GM19328 (cell line): ENCODE data around the gene TARDBP.
"Not testable (repeated sequence)": the region's sequence is repeated elsewhere in the genome, so short reads cannot be mapped to it uniquely, and the experiment has no call there.

Source experiments
- ATAC-seq: cut with Tn5 transposase; IDR thresholded peaks from one replicate; pipeline ENCODE4 v1.9.1; 2021; ENCODE audit warnings: mild to moderate bottlenecking, moderate library complexity; ENCODE audit not compliant: unreplicated experiment

The TARDBP gene

DNA sequence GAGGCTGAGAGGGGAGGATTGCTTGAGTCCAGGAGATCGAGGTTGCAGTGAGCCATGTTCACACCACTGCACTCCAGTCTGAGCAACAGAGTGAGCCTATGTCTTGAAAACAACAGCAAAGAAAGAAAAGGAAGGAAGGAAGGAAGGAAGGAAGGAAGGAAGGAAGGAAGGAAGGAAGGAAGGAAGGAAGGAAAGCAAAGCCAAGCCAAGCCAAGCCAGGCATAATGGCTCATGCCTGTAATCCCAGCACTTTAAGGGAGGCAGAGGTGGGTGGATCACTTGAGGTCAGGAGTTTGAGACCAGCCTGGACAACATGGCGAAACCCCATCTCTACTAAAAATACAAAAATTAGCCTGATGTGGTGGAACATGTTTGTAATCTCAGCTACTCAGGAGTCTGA is 20.4 kb upstream of the TARDBP start:
- ATAC-seq: not testable (repeated sequence)

DNA sequence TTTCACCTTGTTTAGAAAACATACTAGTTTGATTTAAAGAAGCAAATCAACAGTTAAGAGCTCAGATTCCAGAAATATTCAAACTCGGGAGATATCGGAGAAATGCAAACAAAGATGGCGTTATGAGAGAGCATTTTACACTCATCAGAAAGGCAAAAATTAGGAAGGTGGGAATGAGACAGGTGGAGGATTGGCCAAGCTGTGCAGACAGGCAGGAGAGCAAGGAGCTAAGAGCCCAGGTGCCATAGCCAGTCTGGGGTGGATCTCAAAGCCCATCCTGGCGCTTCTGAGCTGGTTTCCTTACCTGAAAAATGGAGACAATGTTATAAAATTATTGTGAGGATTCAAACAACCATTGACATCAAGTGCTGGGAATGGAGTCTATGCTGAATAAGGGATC is 19.6 kb upstream of the TARDBP start:
- no peak for ATAC-seq

DNA sequence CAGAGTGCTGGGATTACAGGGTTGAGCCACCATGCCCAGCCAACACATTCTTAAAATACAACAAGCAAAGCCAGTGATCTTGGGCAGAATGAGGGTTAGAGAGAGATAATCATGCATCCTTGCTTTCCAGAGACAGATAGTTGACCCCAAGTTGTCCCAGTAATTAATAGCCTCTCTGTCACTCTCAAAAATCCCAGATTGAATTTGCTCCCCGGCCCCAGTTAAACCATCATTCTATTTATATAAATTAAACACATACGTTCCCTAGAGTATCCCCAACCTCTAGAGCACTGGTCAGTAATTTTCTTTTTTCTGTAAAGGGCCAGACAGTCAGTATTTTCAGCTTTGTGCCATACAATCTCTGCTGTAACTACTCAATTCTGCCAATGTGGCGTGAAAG is 16.4 kb upstream of the TARDBP start:
- no peak for ATAC-seq

DNA sequence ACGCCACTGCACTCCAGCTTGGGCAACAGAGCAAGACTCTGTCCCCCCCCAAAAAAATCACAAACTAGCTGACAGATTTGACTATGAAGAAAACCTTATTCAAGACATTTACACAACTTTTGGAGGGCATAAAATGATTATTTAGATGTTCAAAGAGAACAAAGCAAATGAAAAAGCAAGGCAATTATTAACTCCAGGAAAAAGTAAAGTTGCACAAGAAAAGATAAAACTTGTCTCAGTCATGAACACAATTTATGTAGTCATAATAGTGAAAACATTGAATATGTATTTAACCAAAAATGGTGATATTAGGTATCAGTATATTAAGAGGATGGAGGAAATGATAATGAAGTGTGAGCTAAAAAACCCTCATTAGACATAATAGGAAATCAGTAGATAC is 11.9 kb upstream of the TARDBP start:
- ATAC-seq: no peak

DNA sequence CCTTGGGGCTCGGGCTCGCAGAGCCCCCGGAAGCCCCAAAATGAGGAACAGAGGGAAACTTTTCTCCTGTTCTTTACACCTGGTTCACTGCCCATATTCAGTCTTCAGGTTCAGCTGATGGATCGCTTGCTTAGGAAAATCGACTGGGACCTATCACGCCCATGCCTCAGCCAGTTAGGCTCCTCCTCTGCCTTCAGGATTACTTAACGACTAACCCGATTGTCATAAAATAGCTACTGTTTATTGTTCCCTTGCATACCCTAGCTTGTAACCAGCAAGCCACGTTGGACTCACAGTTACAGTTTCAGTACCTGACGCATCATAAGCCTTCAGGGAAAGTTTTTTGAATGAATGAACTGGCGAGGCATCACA is 692 bp downstream of the TARDBP start:
- no peak for ATAC-seq

DNA sequence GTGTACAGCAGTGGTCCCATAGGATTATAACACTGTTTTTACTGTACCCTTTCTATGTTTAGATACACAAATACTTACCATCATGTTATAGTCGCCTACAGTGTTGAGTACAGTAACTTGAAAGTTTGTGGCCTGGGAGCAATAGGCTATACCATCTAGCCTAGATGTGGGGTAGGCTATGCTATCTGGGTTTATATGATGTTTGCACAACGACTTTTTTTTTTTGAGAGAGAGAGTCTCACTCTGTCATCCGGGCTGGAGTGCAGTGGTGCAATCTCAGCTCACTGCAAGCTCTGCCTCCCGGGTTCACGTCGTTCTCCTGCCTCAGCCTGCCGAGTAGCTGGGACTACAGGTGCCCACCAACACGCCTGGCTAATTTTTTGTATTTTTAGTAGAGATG is 6.9 kb downstream of the TARDBP start:
- ATAC-seq: not testable (repeated sequence)

DNA sequence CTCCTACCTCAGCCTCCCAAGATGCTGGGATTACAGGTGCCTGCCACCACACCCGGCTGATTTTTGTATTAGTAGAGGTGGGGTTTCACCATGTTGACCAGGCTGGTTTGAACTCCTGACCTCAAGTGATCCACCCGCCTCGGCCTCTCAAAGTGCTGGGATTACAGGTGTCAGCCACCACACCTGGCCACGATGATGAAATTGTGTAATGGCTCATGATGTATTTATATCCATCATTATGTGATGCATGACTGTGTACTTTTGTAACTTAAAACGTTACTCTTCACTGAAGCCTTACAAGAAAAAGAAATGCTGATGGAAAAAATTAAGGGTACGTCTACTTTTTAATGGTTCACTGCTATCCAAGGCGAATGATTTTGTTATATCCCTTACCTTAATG is 7.5 kb downstream of the TARDBP start:
- no peak for ATAC-seq

DNA sequence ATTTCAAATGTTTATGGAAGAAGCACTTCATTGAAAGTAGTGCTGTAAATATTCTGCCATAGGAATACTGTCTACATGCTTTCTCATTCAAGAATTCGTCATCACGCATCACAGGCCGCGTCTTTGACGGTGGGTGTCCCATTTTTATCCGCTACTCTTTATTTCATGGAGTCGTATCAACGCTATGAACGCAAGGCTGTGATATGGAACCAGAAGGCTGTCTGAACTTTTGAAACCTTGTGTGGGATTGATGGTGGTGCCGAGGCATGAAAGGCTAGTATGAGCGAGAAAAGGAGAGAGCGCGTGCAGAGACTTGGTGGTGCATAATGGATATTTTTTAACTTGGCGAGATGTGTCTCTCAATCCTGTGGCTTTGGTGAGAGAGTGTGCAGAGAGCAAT is 10.7 kb downstream of the TARDBP start:
- no peak for ATAC-seq

DNA sequence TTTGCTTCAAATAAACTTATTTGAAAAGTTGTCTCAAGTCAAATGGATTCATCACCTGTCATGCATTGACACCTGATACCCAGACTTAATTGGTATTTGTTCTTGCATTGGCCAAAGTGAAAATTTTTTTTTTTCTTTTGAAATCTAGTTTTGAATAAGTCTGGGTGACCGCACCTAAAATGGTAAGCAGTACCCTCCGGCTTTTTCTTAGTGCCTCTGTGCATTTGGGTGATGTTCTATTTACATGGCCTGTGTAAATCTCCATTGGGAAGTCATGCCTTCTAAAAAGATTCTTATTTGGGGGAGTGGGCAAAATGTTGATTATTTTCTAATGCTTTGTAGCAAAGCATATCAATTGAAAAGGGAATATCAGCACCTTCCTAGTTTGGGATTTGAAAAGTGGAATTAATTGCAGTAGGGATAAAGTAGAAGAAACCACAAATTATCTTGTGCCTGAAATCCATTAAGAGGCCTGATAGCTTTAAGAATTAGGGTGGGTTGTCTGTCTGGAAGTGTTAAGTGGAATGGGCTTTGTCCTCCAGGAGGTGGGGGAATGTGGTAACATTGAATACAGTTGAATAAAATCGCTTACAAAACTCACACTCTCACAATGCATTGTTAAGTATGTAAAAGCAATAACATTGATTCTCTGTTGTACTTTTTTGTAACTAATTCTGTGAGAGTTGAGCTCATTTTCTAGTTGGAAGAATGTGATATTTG is 11.9 kb downstream of the TARDBP start:
- no peak for ATAC-seq

DNA sequence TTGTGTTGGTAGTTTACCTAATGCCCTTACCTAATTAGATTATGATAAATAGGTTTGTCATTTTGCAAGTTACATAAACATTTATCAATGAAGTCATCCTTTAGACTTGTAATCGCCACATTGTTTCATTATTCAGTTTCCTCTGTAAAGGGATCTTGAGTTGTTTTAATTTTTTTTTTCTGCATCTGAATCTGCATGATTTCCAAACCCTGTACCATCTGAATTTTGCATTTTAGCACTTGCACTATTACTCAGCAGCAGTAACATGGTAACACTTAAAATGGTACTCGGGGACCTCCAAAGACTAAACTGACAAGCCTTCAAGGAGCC is 12.4 kb downstream of the TARDBP start:
- ATAC-seq: no peak

DNA sequence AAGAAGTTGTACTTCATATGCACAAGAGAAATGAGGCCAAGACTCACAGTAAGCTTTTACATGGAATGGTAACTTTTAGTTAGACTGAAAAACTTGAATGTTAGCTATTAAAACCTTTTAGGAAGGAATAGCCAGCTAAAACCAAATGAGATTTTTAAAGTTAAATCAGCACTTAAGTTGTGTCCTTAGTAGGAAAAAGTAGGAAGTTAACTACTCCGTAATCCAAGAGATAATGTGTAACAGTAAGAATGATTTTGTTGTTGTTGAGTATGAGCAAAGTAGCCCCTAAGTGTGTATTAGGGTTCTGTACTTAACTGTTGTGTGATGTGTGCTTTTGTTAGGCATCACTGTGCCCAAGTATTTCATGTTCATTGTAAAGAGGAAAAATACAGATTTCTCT is 13.2 kb downstream of the TARDBP start:
- no peak for ATAC-seq

DNA sequence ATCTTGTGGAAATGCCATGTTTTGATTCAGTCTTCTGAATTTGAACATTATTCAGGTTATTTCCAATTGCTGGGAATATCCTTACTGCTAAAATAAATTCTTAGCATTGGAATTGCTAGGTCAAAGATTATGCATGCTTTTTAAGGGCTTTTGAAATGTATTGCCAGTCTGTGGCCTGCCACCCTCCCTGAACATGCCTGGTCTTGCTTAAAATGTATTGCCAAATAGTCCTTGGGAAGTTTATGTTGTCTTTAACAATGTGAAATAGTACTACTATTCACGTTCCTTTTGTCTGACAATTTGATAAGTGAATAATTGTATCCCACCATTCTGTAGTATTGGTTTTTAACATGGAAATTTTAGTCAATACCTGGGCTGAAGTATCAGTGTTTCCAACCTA is 13.6 kb downstream of the TARDBP start:
- ATAC-seq: no peak

DNA sequence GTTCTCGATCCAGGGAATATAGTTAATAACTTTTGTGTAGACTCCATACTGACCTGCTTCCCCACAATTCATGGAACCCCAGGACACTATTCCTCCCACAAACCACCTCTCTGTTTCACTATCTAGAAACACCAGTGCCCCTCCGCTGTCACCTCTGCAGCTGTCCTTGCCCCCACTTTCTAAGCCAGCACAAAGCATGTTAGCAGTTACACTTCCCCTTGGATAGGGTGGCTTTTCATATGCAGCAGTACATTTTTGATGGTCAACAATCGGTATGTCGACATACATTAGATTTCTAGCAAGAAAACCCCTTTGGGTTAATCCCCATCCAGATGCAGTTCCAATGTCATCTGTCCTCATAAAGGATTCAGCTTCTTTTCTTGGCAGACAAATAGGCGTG is 14.4 kb downstream of the TARDBP start:
- ATAC-seq: no peak

DNA sequence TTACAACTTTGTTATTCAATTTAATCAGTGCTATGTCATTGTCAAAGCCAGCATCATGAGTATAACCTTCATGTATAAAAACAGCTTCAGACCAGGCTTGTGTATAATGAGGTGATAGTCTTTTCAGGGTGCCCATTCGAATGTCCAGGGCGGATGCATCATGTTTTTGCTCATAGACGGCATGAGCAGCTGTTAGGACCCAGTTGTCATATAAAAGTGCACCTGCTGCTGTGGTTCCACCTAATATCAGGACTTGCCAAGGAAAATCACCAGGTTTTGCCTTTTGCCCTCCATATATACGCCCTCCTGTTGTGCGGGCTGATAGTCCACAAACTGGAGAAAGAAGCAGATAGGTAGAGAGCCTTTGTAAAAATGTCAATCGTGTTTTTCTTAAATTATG is 14.9 kb downstream of the TARDBP start:
- no peak for ATAC-seq

DNA sequence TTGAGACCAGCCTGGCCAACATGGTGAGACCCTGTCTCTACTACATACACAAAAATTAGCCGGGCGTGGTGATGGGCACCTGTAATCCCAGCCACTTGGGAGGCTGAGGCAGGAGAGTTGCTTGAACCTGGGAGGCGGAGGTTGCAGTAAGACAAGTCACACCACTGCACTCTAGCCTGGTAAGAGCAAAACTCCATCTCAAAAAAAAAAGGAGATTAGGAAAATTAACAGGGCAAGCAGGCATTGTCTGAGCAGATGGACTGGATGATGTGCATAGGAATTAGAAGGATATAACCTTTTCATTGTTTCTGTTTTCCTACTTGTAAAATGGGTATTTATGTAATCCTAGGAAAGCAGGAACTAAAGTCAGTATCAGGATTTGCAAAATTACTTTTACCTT is 15.6 kb downstream of the TARDBP start:
- ATAC-seq: no peak

DNA sequence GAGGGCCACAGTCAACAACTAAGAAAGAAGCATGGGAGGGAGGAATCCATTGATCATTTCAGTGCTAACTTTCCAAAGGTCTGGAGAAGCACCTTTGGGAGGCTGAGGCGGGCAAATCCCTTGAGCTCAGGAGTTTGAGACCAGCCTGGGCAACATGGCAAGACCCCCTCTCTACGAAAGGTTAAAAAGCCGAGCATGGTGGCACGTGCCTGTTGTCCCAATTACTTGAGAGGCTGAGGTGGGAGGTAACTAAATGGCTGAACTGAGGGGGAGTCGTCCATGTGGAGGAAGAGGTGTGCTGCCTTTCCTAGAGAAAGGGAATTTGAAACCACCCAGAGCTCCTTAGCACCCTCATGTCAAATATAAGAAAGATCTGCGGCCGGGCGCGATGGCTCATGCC is 18.4 kb downstream of the TARDBP start:
- ATAC-seq: no peak

DNA sequence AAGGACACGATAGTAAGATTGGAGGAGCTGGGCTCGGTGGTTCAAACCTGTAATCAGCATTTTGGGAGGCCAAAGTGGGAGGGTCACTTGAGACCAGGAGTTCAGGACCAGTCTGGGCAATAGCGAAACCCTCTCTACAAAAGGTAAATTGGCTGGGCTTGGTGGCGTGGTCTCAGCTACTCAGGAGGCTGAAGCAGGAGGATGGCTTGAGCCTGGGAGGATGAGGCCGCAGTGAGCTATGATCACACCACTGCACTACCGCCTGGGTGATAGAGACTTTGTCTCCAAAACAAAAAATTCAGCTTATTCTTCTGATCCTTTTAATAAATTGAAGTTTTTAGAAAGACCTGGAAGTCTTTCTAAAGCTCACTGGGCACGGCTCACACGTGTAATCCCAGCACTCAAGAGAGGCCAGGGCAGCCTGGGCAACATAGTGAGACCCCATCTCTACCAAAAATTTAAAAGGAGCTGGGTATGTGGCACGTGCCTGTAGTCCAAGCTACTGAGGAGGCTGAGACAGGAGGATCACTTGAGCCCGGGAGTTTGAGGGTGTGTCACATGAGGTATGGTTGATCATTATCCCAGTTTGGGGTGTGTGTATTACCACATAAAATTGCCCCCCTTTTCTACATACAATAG is 19.3 kb downstream of the TARDBP start:
- ATAC-seq: no peak

DNA sequence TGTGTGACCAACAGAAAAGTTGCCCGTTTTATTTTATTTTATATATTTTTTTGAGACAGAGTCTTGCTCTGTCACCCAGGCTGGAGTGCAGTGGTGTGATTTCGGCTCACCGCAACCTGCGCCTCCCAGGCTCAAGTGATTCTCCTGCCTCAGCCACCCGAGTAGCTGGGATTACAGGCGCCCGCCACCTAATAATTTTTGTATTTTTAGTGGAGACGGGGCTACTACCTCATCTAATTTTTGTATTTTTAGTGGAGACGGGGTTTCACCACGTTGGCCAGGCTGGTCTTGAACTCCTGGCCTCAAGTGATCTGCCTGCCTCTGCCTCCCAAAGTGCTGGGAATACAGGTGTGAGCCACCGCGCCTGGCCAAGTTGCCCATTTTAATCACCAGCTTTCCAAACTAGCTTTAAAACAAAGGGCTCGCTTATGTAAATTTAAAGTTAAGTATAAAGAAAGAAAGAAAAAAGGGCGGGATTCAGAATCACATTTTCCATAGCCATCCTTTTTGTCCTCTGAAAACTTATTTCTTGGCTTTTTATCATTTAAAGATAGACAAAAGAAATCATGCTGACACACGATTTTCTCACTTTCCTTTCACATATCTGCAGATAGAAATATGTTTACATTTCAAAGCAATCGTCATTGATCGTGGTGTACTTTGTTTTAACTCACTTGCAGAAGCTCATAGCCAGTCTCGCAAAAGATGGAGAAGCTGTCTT is 24.7 kb downstream of the TARDBP start:
- ATAC-seq: not testable (repeated sequence)

DNA sequence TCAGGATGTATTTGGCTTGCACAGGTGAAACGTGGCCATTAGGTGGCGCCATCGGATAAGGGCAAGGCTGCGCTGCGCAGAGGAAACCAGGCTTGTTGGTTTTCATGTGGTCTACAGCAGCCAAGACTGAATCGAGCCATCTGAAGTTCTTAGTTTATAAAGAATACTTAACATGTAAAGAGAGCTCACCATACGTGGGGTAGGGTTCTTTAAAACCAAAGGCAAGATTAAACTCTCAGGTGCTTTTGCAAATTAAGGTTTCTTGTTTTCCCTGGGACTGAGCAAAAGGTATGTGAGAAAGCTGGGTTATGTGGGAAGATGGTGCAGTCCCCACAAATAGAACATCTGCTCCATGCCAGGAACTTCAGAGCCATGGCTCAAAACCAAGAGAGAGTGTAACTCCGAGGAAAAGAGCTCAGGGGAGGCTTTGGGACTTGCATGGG is 25.3 kb downstream of the TARDBP start:
- no peak for ATAC-seq

DNA sequence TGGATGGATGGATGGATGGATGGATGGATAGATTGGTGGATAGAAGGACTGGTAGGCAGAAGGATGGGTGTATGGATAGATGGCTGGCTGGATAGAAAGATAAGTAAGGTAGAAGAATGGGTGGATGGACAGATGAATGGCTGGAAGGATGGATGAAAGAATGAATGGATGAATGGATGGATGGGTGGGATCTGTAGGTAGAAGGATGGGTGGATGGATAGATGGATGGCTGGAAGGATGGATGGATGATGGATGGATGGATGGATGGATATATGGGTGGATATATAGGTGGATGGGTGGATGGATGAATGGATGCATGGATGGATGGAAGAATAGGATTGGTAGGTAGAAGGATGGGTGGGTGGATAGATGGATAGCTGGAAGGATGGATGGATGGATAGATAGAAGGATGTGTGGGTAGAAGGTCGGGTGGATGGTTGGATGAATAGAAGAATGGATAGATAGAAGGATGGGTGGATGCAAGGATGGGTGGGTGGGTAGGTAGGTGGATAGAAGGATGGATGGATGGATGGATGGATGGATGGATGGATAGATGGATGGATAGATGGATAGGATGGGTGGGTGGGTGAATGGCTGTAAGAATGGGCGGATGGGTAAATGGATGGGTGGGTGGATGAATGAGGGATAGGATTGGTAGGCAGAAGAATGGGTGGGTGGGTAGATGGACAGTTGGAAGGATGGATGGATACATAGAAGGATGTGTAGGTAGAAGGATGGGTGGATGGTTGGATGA is 27.1 kb downstream of the TARDBP start:
- no peak for ATAC-seq

DNA sequence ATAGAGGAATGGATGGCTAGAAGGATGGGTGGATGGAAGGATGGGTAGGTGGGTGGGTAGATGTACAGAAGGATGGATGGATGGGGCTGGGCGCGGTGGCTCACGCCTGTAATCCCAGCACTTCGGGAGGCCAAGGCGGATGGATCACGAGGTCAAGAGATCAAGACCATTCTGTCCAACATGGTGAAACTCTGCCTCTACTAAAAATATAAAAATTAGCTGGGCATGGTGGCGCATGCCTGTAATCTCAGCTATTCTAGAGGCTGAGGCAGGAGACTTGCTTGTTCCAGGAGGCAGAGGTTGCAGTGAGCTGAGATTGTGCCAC is 27.6 kb downstream of the TARDBP start:
- ATAC-seq: not testable (repeated sequence)

DNA sequence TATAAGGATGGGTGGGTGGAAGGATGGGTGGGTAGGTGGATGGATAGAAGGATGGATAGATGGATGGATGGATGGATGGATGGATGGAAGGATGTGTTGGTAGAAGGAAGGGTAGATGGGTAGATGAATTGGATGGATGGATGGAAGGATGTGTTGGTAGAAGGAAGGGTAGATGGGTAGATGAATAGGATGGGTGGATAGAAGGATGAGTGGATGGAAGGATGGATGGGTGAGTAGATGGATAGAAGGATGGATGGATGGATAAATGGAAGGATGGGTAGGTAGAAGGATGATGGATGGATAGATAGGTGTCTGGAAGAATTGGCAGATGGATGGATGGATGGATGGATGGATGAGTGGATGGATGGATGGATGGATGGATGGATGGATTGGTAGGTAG is 28.6 kb downstream of the TARDBP start:
- no peak for ATAC-seq
